Common myeloid progenitor, CD34-positive (primary cell): ENCODE results near the gene GALNT14.

Experiments used
- CTCF ChIA-PET: fragments of 350-600 bp; sonication (Branson Sonifier 250); formaldehyde crosslinking; loops from one replicate; lab custom pipeline; 2021; ENCODE audit warnings: antibody characterized with exemption; lab: Charles Lee
- POLR2A ChIA-PET: fragments of 350-600 bp; sonication (Branson Sonifier 250); formaldehyde crosslinking; loops from one replicate; lab custom pipeline; 2021; ENCODE audit warnings: antibody characterized with exemption; lab: Charles Lee
- DNase-seq, 3 donors: peaks; one replicate each; pipeline versions ENCODE4 v3.0.0 to v3.0.0-alpha.2; 2013
- H3K27ac ChIP-seq, 2 experiments: 1 replicate in 1 of 2; 2 replicates in 1 of 2; pipeline ENCODE4 v1.7.0; 2013; ENCODE audit warnings: inconsistent platforms in 2 of 2, low read length in 2 of 2, mild to moderate bottlenecking in 2 of 2, low read depth in 1 of 2, moderate library complexity in 1 of 2; ENCODE audit not compliant: severe bottlenecking in 2 of 2, insufficient read depth in 1 of 2, poor library complexity in 1 of 2
- H3K27me3 ChIP-seq, 5 experiments: replicated peaks in 2 of 5; 1 replicate in 3 of 5; 2 replicates in 2 of 5; pipeline versions ENCODE4 v1.6.1 to v1.7.0; 2013; ENCODE audit warnings: low read length in 4 of 5, mild to moderate bottlenecking in 2 of 5, moderate library complexity in 2 of 5, inconsistent platforms in 1 of 5; ENCODE audit not compliant: insufficient read depth in 5 of 5, control insufficient read depth in 4 of 5
- H3K36me3 ChIP-seq, 4 experiments: 1 replicate in 2 of 4; 2 replicates in 2 of 4; pipeline versions ENCODE4 v1.6.1 to v1.7.0; 2013; ENCODE audit warnings: low read length in 3 of 4, control low read depth in 1 of 4, mild to moderate bottlenecking in 1 of 4; ENCODE audit not compliant: control insufficient read depth in 4 of 4, insufficient read depth in 4 of 4
- H3K4me1 ChIP-seq, 4 experiments: 1 replicate in 3 of 4; 2 replicates in 1 of 4; pipeline versions ENCODE4 v1.6.1 to v1.7.1; 2013; ENCODE audit warnings: low read length in 3 of 4, mild to moderate bottlenecking in 3 of 4, control low read depth in 1 of 4, inconsistent platforms in 1 of 4, moderate library complexity in 1 of 4; ENCODE audit not compliant: control insufficient read depth in 4 of 4, insufficient read depth in 4 of 4; ENCODE audit errors: control extremely low read depth in 1 of 4
- H3K4me3 ChIP-seq, 7 experiments: 1 replicate in 4 of 7; 2 replicates in 3 of 7; pipeline versions ENCODE4 v1.5.1 to v1.7.0; 2013; ENCODE audit warnings: mild to moderate bottlenecking in 7 of 7, low read length in 6 of 7, moderate library complexity in 6 of 7, inconsistent platforms in 2 of 7, low read depth in 2 of 7, control low read depth in 1 of 7; ENCODE audit not compliant: insufficient read depth in 4 of 7, control insufficient read depth in 1 of 7; ENCODE audit errors: extremely low read depth in 1 of 7
- H3K9me3 ChIP-seq, 5 experiments: 1 replicate in 4 of 5; 2 replicates in 1 of 5; pipeline versions ENCODE4 v1.6.1 to v1.7.1; 2013; ENCODE audit warnings: low read length in 4 of 5, mild to moderate bottlenecking in 2 of 5, inconsistent platforms in 1 of 5, low read depth in 1 of 5, moderate library complexity in 1 of 5; ENCODE audit not compliant: control insufficient read depth in 4 of 5, insufficient read depth in 2 of 5; ENCODE audit errors: control extremely low read depth in 1 of 5
- WGBS: methylation state at CpG from one replicate; pipeline ENCODE4 v1.1.5; 2013; ENCODE audit not compliant: insufficient coverage; 5-methylcytosine and 5-hydroxymethylcytosine counted together

GALNT14 gene

DNA sequence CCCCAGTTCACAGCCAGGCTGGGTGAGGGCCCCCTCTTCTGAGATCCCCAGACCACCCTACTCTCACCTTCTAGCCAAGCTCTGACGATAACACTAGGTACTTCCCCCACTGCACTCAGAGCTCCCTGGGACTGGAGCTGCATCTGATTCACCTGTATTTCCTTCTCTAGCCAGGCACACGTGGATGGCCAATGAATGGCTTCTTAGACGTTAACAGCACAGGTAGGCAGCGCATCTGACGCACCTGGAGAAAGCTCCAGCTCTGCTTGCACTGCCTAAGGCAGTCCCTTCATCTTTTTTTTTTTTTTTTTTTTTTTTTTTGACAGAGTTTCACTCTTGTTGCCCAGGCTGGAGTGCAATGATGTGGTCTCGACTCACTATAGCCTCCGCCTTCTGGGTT, 48.1 kb downstream of the GALNT14 start:
- no peak overlapping the region for H3K27ac ChIP-seq
- H3K36me3 ChIP-seq, result peaks cover 0 to 4% (median 1%) of the 10 kb centered on the region in 4 experiments
- H3K4me1 ChIP-seq, result no peaks in the 10 kb centered on the region
- no peak overlapping the region for H3K4me3 ChIP-seq
- POLR2A ChIA-PET, result no interaction called here
- H3K27me3 ChIP-seq, result no peaks in the 10 kb centered on the region
- peaks cover 0 to 2% (median 2%) of the 10 kb centered on the region in 5 experiments for H3K9me3 ChIP-seq
- 96% methylated on average over 3 of the region's 7 CpGs for WGBS
- no peak for DNase-seq
- CTCF ChIA-PET, result interaction anchor here (0.9 to 1.4 kb wide), 3 partner anchors 15 to 80 kb away, joined by 3 to 4 read pairs (median 3); no protein-coding TSS in a partner anchor

GRCh38 chr2:31089645-31090044, 48.6 kb downstream of the GALNT14 start:
- ChIA-PET POLR2A (no interaction called here), CTCF (interaction anchor here (0.9 to 1.4 kb wide), 2 partner anchors 14 to 80 kb away, joined by 3 to 4 read pairs; no protein-coding TSS in a partner anchor)
- H3K36me3 ChIP-seq, result peaks cover 0 to 4% (median 3%) of the 10 kb centered on the region in 4 experiments
- peaks cover 0 to 2% (median 2%) of the 10 kb centered on the region in 5 experiments for H3K9me3 ChIP-seq
- H3K4me3 ChIP-seq, result no peak overlapping the region
- H3K27me3 ChIP-seq, result no peaks in the 10 kb centered on the region
- 100% methylated on average over 2 of the region's 2 CpGs for WGBS
- H3K27ac ChIP-seq, result no peak overlapping the region
- DNase-seq, result no peak
- no peaks in the 10 kb centered on the region for H3K4me1 ChIP-seq

GRCh38 chr2:31088504-31089195, 49.6 kb downstream of the GALNT14 start:
- Histone ChIP-seq H3K4me3 (no peak overlapping the region), H3K9me3 (peaks cover 0 to 2% (median 2%) of the 10 kb centered on the region in 5 experiments), H3K27me3 (no peaks in the 10 kb centered on the region), H3K27ac (no peak overlapping the region), H3K4me1 (no peaks in the 10 kb centered on the region), H3K36me3 (peaks cover 0 to 8% (median 4%) of the 10 kb centered on the region in 4 experiments)
- WGBS, result 100% methylated on average over 6 of the region's 6 CpGs
- POLR2A ChIA-PET, result no interaction called here
- no peak for DNase-seq
- CTCF ChIA-PET, result no interaction called here

DNA sequence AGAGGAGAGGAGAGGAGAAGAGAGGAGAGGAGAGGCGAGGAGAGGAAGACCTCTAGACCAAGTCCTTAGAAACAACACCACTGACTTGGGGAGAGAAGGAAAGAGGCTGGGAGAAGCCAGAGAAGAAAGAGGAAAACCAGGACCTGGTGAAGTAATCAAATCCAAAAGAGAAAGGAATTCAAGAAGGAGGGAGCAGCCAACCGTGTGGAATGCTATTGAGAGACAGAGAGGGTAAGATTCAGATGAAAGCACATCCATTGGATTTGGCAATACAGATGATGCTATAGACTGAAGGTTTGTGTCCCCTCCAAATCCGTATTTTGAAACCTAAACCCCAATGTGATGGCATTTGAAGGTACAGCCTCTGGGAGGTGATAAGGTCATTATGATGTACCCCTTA, 50.7 kb downstream of the GALNT14 start:
- DNase-seq, result no peak
- POLR2A ChIA-PET, result no interaction called here
- WGBS, result 96% methylated on average over 2 of the region's 3 CpGs
- Histone ChIP-seq H3K9me3 (peaks cover 0 to 2% (median 2%) of the 10 kb centered on the region in 5 experiments), H3K36me3 (peaks cover 0 to 8% (median 4%) of the 10 kb centered on the region in 4 experiments), H3K4me1 (no peaks in the 10 kb centered on the region), H3K27me3 (no peaks in the 10 kb centered on the region), H3K27ac (no peak overlapping the region), H3K4me3 (no peak overlapping the region)
- CTCF ChIA-PET, result no interaction called here

DNA sequence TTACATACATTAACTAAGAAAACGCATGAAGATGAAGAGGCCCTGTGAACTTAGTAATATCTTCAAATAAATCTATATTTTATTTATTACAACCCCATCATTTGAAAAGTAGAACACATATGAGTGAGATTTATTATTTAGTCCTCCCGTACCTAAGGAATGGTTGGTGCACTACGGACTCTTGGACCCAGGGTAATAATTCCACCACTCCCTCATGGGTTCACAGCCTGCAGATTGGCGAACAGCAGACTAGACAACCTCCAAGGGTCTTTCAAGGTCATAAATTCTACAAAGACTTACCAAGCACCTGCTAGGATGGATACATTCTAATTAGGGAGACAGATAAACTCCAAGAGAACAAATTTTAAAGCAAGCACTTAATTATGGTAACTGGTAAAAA, 51.6 kb downstream of the GALNT14 start:
- H3K27ac ChIP-seq, result no peak overlapping the region
- H3K36me3 ChIP-seq, result peaks cover 0 to 8% (median 4%) of the 10 kb centered on the region in 4 experiments
- peaks cover 0 to 2% (median 2%) of the 10 kb centered on the region in 5 experiments for H3K9me3 ChIP-seq
- no peak overlapping the region for H3K4me3 ChIP-seq
- ChIA-PET POLR2A (no interaction called here), CTCF (no interaction called here)
- H3K4me1 ChIP-seq, result no peaks in the 10 kb centered on the region
- no peaks in the 10 kb centered on the region for H3K27me3 ChIP-seq
- WGBS, result 100% methylated on average over 1 of the region's 4 CpGs
- no peak for DNase-seq

DNA sequence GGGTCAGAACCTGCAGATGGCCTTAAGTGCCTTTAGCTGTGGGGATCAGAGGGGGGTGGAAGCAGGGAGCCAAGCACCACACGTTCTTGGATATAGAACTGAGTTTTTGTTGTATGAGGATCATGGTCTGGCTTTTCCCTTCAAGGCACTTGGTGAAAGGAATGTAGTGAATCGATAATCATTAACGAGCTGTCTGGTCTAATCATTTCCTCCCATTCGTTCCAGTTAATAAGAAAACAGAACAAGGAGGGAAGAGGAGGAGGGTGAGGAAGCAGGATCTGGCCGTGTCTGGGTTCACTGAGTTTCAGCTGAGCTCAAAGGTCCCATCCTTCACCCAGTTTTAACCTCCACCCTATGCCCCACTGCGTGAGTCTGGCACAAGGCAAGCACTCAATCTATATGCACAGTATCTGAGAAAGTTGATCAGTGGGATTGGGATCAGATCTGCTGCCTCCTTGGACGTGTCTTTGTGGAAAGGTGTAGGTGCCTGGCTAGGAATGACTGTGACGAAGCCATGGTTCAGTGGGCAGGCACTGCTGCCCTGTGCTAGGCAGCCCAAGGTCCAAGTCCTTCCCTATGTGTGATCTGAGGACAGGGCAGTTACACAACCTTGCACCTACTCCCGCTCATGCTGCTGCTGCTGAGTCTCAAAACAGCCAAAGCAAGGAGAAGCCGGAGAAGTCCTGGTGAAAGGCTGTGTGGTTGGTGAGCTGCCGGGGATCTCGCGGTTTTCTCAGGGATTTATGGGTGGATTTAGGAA, 54.8 kb downstream of the GALNT14 start:
- 97% methylated on average over 8 of the region's 13 CpGs for WGBS
- no peak for DNase-seq
- ChIA-PET CTCF (no interaction called here), POLR2A (no interaction called here)
- peaks cover 0 to 8% (median 3%) of the 10 kb centered on the region in 4 experiments for H3K36me3 ChIP-seq
- no peaks in the 10 kb centered on the region for H3K4me1 ChIP-seq
- H3K27ac ChIP-seq, result no peak overlapping the region
- H3K9me3 ChIP-seq, result peaks cover 0 to 2% (median 2%) of the 10 kb centered on the region in 5 experiments
- H3K4me3 ChIP-seq, result no peak overlapping the region
- H3K27me3 ChIP-seq, result no peaks in the 10 kb centered on the region

DNA sequence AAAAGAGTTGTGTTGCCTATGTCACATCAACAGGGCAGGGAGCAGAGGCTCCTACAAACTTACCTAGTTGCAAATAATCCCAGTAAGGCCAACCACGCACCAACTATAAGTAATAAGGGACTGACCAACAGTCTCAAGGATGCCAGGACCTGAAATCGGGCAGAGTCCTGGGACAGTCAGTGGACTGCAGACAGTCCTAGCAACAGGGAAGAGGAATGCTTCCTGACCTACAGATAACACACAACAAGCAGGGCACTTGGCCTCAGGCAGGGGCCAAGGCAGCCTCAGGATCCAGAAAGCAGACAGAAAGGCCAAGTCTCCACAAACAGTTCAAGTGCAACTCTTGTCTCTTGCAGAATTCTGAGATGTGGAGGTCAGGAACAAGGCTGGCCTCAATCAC, 56.2 kb downstream of the GALNT14 start:
- DNase-seq, result no peak
- Histone ChIP-seq H3K9me3 (no peaks in the 10 kb centered on the region), H3K36me3 (peaks cover 0 to 8% (median 2%) of the 10 kb centered on the region in 4 experiments), H3K27me3 (no peaks in the 10 kb centered on the region), H3K4me3 (no peak overlapping the region), H3K27ac (no peak overlapping the region), H3K4me1 (no peaks in the 10 kb centered on the region)
- CTCF ChIA-PET, result no interaction called here
- POLR2A ChIA-PET, result no interaction called here
- WGBS, result no CpG with 5 or more reads among the region's 2 CpGs
